Stimulated activated CD4-positive, alpha-beta T cell treated with anti-CD3 and anti-CD28 coated beads, TNF-alpha, amount 100 ng/mL, for 4 hours (primary cell): ENCODE results near the gene ITGA7.

Source experiments
- DNase-seq, 3 experiments: peaks; one replicate each; pipeline ENCODE4 v3.0.0-alpha.2; 2020; ENCODE audit warnings: low read depth in 3 of 3

The ITGA7 gene

GRCh38 chr12:55718624-55719275 lies 11.0 kb upstream of the ITGA7 start:
- DNase-seq = no peak

- DNase-seq = no peak
These were observed 10.3 kb upstream of the ITGA7 start for GRCh38 chr12:55718015-55718414.

- DNase-seq = no peak
These were observed 9.6 kb upstream of the ITGA7 start for GRCh38 chr12:55717011-55718007.

GRCh38 chr12:55716582-55716957 lies 8.9 kb upstream of the ITGA7 start:
- DNase-seq = no peak

- DNase-seq = peak; percentile 81 to 94 (median 84)
These were observed 8.3 kb upstream of the ITGA7 start, which contains the start of gene BLOC1S1 for GRCh38 chr12:55715833-55716581. Gene BLOC1S1, plus strand, starts transcription at chr12:55716046. Its CDS starts 6 bp downstream, at chr12:55716052.

- DNase-seq = no peak
These were observed 7.6 kb upstream of the ITGA7 start for GRCh38 chr12:55715169-55715764.

GRCh38 chr12:55713721-55714120 lies 6.0 kb upstream of the ITGA7 start:
- no peak for DNase-seq

GRCh38 chr12:55712700-55713415 lies 5.2 kb upstream of the ITGA7 start:
- no peak for DNase-seq

GRCh38 chr12:55711786-55712553 lies 4.3 kb upstream of the ITGA7 start:
- no peak for DNase-seq

- no peak for DNase-seq
These were observed 1.1 kb upstream of the ITGA7 start for GRCh38 chr12:55708695-55709233.

- no peak for DNase-seq
These were observed 459 bp downstream of the ITGA7 start for GRCh38 chr12:55707219-55707671.

- DNase-seq = no peak
These were observed 1.0 kb downstream of the ITGA7 start for GRCh38 chr12:55706568-55707218.

- DNase-seq = no peak
These were observed 1.8 kb downstream of the ITGA7 start for GRCh38 chr12:55705782-55706402.

- no peak for DNase-seq
These were observed 2.6 kb downstream of the ITGA7 start for GRCh38 chr12:55704824-55705718.

GRCh38 chr12:55703901-55704761 lies 3.6 kb downstream of the ITGA7 start:
- DNase-seq = no peak

- DNase-seq = no peak
These were observed 4.4 kb downstream of the ITGA7 start for GRCh38 chr12:55703288-55703687.

GRCh38 chr12:55702861-55703260 lies 4.8 kb downstream of the ITGA7 start:
- no peak for DNase-seq
